Keratinocyte (primary cell): ENCODE data around the gene PCNT.

Experiments used
- CTCF ChIP-seq, 3 experiments: IDR thresholded peaks in 1 of 3; conservative IDR thresholded peaks in 1 of 3; optimal IDR thresholded peaks in 1 of 3; 2 replicates in 2 of 3; 3 replicates in 1 of 3; pipeline versions ENCODE3 to v1.5.1; 2011; ENCODE audit warnings: low read length in 3 of 3, mild to moderate bottlenecking in 3 of 3, moderate library complexity in 2 of 3, control low read depth in 1 of 3, inconsistent platforms in 1 of 3; ENCODE audit not compliant: insufficient read depth in 2 of 3; ENCODE audit errors: extremely low read depth in 1 of 3
- EZH2 ChIP-seq: IDR thresholded peaks from one replicate; pipeline ENCODE4 v1.6.1; 2012; ENCODE audit warnings: inconsistent platforms, mild to moderate bottlenecking, low read length, moderate library complexity

- TF ChIP-seq CTCF (optimal IDR thresholded peaks at IDR 0.05 in 1 of 3, IDR thresholded peaks at IDR 0.05 in 1 of 3, conservative IDR thresholded peaks at IDR 0.05 in 1 of 3; ENCODE audit: extremely low read depth in 1 of 3, insufficient read depth in 2 of 3, low read length in 3 of 3) (no peak), EZH2 (no peak)
Measured at GRCh38 chr21:46284733-46285132, 39.2 kb upstream of the PCNT start.
